ENCODE results near the gene TMED9. TPM values are rescaled to one million over a fixed set of nuclear protein-coding genes. Genes with fewer than 3 reads are reported as not detected.

Gene TMED9
- total RNA-seq, 1 experiment from 2014 or later, result 133 TPM

DNA sequence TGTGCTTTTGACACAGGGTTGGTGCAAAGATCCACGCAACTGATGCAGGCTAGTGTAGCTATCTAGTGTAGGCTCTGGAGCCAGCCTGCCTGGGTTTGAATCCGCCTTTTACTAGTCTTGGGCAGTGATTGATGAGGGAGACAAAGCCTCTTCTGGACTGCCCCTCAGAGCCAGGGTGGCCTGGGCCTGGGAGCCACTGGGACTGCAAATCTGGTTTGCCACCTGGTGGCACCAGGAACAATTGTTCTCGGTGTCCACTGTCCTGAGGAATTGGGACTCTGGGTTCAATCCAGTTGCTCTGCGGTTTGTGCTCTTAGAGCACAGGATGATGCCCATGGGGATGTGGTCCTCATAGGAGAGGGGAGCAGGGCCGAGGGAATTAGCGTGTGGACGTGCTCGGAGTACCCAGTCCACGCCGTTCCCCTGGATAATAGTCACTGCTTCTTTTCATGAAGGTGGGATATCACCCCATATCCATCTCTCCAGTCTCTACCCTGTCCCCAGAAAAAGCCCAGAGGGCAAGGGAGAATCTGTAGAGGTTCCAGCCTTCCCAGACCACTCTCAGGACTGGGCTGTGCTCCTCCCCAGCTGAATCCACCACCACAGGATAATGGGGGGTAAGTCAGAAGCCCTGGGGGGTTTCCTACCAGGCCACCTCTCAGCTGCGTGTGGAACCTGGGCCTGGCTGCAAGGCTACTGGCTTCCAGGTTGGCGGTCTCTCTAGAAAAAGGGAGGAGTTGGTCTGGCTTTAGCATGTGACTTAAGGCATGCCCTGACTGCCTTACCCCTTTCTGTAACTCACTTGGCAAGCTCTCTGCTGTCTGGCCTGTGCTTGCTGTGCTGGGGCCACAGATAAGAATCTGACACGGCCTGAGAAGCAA is 9.8 kb downstream of the TMED9 start:
- Histone ChIP-seq H3K9me2 (ENCODE audit: insufficient read depth) (no peaks in the 10 kb centered on the region), H2AFZ (ENCODE audit: low read depth, low read length, poor library complexity, severe bottlenecking) (no peak overlapping the region), H3K27me3 (ENCODE audit: insufficient read depth, low read length) (no peaks in the 10 kb centered on the region), H3K4me2 (ENCODE audit: low read length) (peak overlapping the region; percentile 87), H3K4me3 (replicated peaks in 1 of 2; ENCODE audit: low read depth in 1 of 2, low read length in 2 of 2) (peak overlapping the region in 1 of 2 experiments; percentile 88; a peak in 1 of 4 replicates), H3K79me2 (ENCODE audit: insufficient read depth, low read length) (peaks cover 27% of the 10 kb centered on the region), H3K4me1 (ENCODE audit: control insufficient read depth in 1 of 2, insufficient read depth in 2 of 2, low read length in 2 of 2) (peaks cover 21 to 42% of the 10 kb centered on the region in 2 experiments), H3K9me3 (ENCODE audit: control insufficient read depth in 1 of 2, insufficient read depth in 1 of 2, low read depth in 1 of 2, low read length in 2 of 2) (no peaks in the 10 kb centered on the region), H3K9ac (ENCODE audit: low read length) (no peak overlapping the region), H4K20me1 (ENCODE audit: insufficient read depth) (no peaks in the 10 kb centered on the region), H3K27ac (ENCODE audit: low read depth, low read length) (no peak overlapping the region), H3K36me3 (ENCODE audit: control insufficient read depth in 1 of 2, insufficient read depth in 2 of 2, low read length in 2 of 2) (no peaks in the 10 kb centered on the region; a peak in 1 of 4 replicates)
- ATAC-seq (0 out of 2 replicates have a peak, but pooled peaks have one; percentile 16), DNase-seq (ENCODE audit: low read depth, low spot score) (no peak)
- TF ChIP-seq, protein P1, sequence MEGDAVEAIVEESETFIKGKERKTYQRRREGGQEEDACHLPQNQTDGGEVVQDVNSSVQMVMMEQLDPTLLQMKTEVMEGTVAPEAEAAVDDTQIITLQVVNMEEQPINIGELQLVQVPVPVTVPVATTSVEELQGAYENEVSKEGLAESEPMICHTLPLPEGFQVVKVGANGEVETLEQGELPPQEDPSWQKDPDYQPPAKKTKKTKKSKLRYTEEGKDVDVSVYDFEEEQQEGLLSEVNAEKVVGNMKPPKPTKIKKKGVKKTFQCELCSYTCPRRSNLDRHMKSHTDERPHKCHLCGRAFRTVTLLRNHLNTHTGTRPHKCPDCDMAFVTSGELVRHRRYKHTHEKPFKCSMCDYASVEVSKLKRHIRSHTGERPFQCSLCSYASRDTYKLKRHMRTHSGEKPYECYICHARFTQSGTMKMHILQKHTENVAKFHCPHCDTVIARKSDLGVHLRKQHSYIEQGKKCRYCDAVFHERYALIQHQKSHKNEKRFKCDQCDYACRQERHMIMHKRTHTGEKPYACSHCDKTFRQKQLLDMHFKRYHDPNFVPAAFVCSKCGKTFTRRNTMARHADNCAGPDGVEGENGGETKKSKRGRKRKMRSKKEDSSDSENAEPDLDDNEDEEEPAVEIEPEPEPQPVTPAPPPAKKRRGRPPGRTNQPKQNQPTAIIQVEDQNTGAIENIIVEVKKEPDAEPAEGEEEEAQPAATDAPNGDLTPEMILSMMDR (IDR thresholded peaks at IDR 0.05 in 2 of 3, conservative IDR thresholded peaks at IDR 0.05 in 1 of 3; ENCODE audit: borderline replicate concordance in 1 of 3, insufficient read depth in 1 of 3, low read depth in 2 of 3, low read length in 2 of 3), result peak in 2 of 3 experiments; percentile 36 to 47; a peak in 3 of 6 replicates
- no peak for TF ChIP-seq RAD21 (IDR thresholded peaks at IDR 0.05; ENCODE audit: low read depth)
- intact Hi-C loops (cut with micrococcal nuclease), result loop anchor here (2.0 to 5.0 kb wide), 5 partner anchors 41 to 550 kb away; partner anchors contain the start of genes DDX41, NHP2 and PDLIM7
- ChIA-PET POLR2A (no interaction called here), CTCF (no interaction called here), RAD21 (ENCODE audit: low non-redundant PET in 1 of 2, low total read pairs in 2 of 2, uncharacterized antibody in 2 of 2, unreplicated experiment in 2 of 2) (no interaction called here)
- BruUV-seq (replicated peaks), result no TSS peak

DNA sequence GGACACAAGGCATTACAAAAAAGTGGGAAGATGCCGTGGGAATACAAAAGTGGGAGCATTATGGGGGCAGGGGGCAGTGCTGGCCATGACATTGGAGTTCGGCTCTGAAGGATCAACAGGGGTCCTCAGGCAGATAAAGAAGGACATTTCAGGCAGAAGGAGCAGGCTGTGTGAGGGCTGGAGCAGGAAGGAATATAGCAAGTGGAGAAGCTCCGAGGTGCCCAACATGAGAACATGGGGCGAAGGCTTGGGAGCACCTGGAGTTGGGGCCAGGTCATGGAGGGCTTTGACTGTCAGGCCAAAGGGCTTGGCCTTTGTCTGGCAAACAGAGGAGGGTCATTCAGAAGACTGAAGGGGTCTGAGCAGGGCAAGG is 10.4 kb downstream of the TMED9 start:
- Histone ChIP-seq H3K4me1 (ENCODE audit: control insufficient read depth in 1 of 2, insufficient read depth in 2 of 2, low read length in 2 of 2) (peaks cover 21 to 42% of the 10 kb centered on the region in 2 experiments), H3K9me2 (ENCODE audit: insufficient read depth) (no peaks in the 10 kb centered on the region), H3K4me3 (replicated peaks in 1 of 2; ENCODE audit: low read depth in 1 of 2, low read length in 2 of 2) (no peak overlapping the region), H3K79me2 (ENCODE audit: insufficient read depth, low read length) (peaks cover 27% of the 10 kb centered on the region), H3K36me3 (ENCODE audit: control insufficient read depth in 1 of 2, insufficient read depth in 2 of 2, low read length in 2 of 2) (no peaks in the 10 kb centered on the region; a peak in 1 of 4 replicates), H3K9ac (ENCODE audit: low read length) (no peak overlapping the region), H3K27ac (ENCODE audit: low read depth, low read length) (no peak overlapping the region), H2AFZ (ENCODE audit: low read depth, low read length, poor library complexity, severe bottlenecking) (no peak overlapping the region), H3K9me3 (ENCODE audit: control insufficient read depth in 1 of 2, insufficient read depth in 1 of 2, low read depth in 1 of 2, low read length in 2 of 2) (no peaks in the 10 kb centered on the region), H3K4me2 (ENCODE audit: low read length) (no peak overlapping the region), H4K20me1 (ENCODE audit: insufficient read depth) (no peaks in the 10 kb centered on the region), H3K27me3 (ENCODE audit: insufficient read depth, low read length) (no peaks in the 10 kb centered on the region)
- DNase-seq (ENCODE audit: low read depth, low spot score) (no peak), ATAC-seq (no peak)
- ChIA-PET CTCF (no interaction called here), POLR2A (no interaction called here), RAD21 (ENCODE audit: low non-redundant PET in 1 of 2, low total read pairs in 2 of 2, uncharacterized antibody in 2 of 2, unreplicated experiment in 2 of 2) (no interaction called here)
- no peak for TF ChIP-seq YY1 (IDR thresholded peaks at IDR 0.05; ENCODE audit: extremely low read depth, insufficient replicate concordance, low read depth, low read length)
- no peak for TF ChIP-seq EZH2phosphoT487 (IDR thresholded peaks at IDR 0.05; ENCODE audit: borderline replicate concordance)
- TF ChIP-seq ZBTB33 (IDR thresholded peaks at IDR 0.05; ENCODE audit: extremely low read depth, insufficient replicate concordance, low read length), result no peak
- no peak for TF ChIP-seq EZH2 (IDR thresholded peaks at IDR 0.05)
- TF ChIP-seq ZFX (IDR thresholded peaks at IDR 0.05), result no peak
- TF ChIP-seq ZNF274 (IDR thresholded peaks at IDR 0.05; ENCODE audit: low read depth, low read length), result no peak
- no peak for TF ChIP-seq RAD21 (IDR thresholded peaks at IDR 0.05; ENCODE audit: low read depth)
- TF ChIP-seq SRF (IDR thresholded peaks at IDR 0.05; ENCODE audit: low read depth), result no peak
- TF ChIP-seq POLR2A (IDR thresholded peaks at IDR 0.05; ENCODE audit: borderline replicate concordance, extremely low read depth, insufficient read depth, insufficient read length), result no peak
- intact Hi-C loops (cut with micrococcal nuclease), result loop anchor here (5.0 kb wide), 2 partner anchors 105 to 550 kb away; partner anchors contain the start of genes NHP2 and PDLIM7
- BruUV-seq (replicated peaks), result no TSS peak
